GM12892 (cell line): ENCODE measurements around the gene UBE2C.

Experiments
- POLR2A ChIP-seq: IDR thresholded peaks from 2 replicates; pipeline ENCODE4 v1.6.1; 2011; ENCODE audit warnings: low read depth, low read length, control low read depth
- POLR2AphosphoS5 ChIP-seq: IDR thresholded peaks from 2 replicates; pipeline ENCODE4 v1.6.1; 2011; ENCODE audit warnings: low read depth, low read length, control low read depth

DNA sequence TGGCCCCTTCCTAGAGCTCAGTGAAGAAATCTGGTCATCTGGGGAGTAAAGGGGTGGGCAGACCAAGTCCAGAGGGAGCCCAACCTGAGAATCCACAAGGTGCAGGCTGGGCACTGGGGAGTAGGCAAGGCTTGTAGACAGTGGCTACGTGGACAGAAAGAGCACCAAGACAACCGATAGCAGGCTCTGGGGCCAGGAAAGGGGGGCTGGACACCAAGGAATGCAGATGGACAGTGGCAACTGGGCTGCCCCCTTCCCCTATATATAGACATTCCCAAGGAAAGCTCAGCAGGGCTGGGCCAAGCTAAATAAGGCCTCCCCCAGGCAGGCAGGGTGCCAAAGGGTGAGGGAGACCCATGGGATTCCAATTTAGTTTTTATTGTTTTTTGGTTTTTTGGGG, 16.1 kb downstream of the UBE2C start:
- TF ChIP-seq POLR2A: no peak
- no peak for TF ChIP-seq POLR2AphosphoS5
